Measurements from ENCODE around the gene EPHB6.
A peak's percentile ranks its signal among the peaks of the same experiment; 100 is the strongest.

EPHB6 gene

GRCh38 chr7:142812437-142813215 lies 42.2 kb upstream of the EPHB6 start:
- H3K27me3 ChIP-seq (ENCODE audit: control insufficient read depth, insufficient read depth, low read length), result no peaks in the 10 kb centered on the region
- H3K9ac ChIP-seq (ENCODE audit: low read length), result no peak overlapping the region
- H3K9me3 ChIP-seq (ENCODE audit: control insufficient read depth, low read depth, low read length), result no peaks in the 10 kb centered on the region
- peaks cover 26% of the 10 kb centered on the region for H3K4me1 ChIP-seq (ENCODE audit: control insufficient read depth, low read depth, low read length)
- peak overlapping the region; percentile 36 for H3K4me3 ChIP-seq (ENCODE audit: low read length)
- H3K36me3 ChIP-seq (ENCODE audit: control insufficient read depth, low read depth, low read length), result no peaks in the 10 kb centered on the region
- no peak overlapping the region for H3K27ac ChIP-seq (ENCODE audit: low read length)

- Histone ChIP-seq H3K9me3 (ENCODE audit: control insufficient read depth, low read depth, low read length) (no peaks in the 10 kb centered on the region), H3K36me3 (ENCODE audit: control insufficient read depth, low read depth, low read length) (no peaks in the 10 kb centered on the region), H3K9ac (ENCODE audit: low read length) (no peak overlapping the region), H3K27ac (ENCODE audit: low read length) (peak overlapping the region; percentile 46), H3K4me3 (ENCODE audit: low read length) (peak overlapping the region; percentile 36), H3K4me1 (ENCODE audit: control insufficient read depth, low read depth, low read length) (peaks cover 26% of the 10 kb centered on the region), H3K27me3 (ENCODE audit: control insufficient read depth, insufficient read depth, low read length) (no peaks in the 10 kb centered on the region)
Measured at GRCh38 chr7:142813226-142813625, 41.6 kb upstream of the EPHB6 start.

- peak overlapping the region; percentile 46 for H3K27ac ChIP-seq (ENCODE audit: low read length)
- H3K9ac ChIP-seq (ENCODE audit: low read length), result no peak overlapping the region
- peak overlapping the region; percentile 36 for H3K4me3 ChIP-seq (ENCODE audit: low read length)
- H3K4me1 ChIP-seq (ENCODE audit: control insufficient read depth, low read depth, low read length), result peaks cover 26% of the 10 kb centered on the region
- H3K9me3 ChIP-seq (ENCODE audit: control insufficient read depth, low read depth, low read length), result no peaks in the 10 kb centered on the region
- H3K36me3 ChIP-seq (ENCODE audit: control insufficient read depth, low read depth, low read length), result no peaks in the 10 kb centered on the region
- H3K27me3 ChIP-seq (ENCODE audit: control insufficient read depth, insufficient read depth, low read length), result no peaks in the 10 kb centered on the region
Measured at GRCh38 chr7:142813699-142814098, 41.2 kb upstream of the EPHB6 start.

GRCh38 chr7:142814451-142814850 lies 40.4 kb upstream of the EPHB6 start:
- peaks cover 26% of the 10 kb centered on the region for H3K4me1 ChIP-seq (ENCODE audit: control insufficient read depth, low read depth, low read length)
- no peaks in the 10 kb centered on the region for H3K9me3 ChIP-seq (ENCODE audit: control insufficient read depth, low read depth, low read length)
- no peaks in the 10 kb centered on the region for H3K36me3 ChIP-seq (ENCODE audit: control insufficient read depth, low read depth, low read length)
- H3K9ac ChIP-seq (ENCODE audit: low read length), result no peak overlapping the region
- no peak overlapping the region for H3K27ac ChIP-seq (ENCODE audit: low read length)
- no peaks in the 10 kb centered on the region for H3K27me3 ChIP-seq (ENCODE audit: control insufficient read depth, insufficient read depth, low read length)
- H3K4me3 ChIP-seq (ENCODE audit: low read length), result no peak overlapping the region

GRCh38 chr7:142815134-142815533 lies 39.7 kb upstream of the EPHB6 start:
- Histone ChIP-seq H3K27ac (ENCODE audit: low read length) (no peak overlapping the region), H3K27me3 (ENCODE audit: control insufficient read depth, insufficient read depth, low read length) (no peaks in the 10 kb centered on the region), H3K9me3 (ENCODE audit: control insufficient read depth, low read depth, low read length) (no peaks in the 10 kb centered on the region), H3K36me3 (ENCODE audit: control insufficient read depth, low read depth, low read length) (no peaks in the 10 kb centered on the region), H3K4me1 (ENCODE audit: control insufficient read depth, low read depth, low read length) (peaks cover 26% of the 10 kb centered on the region), H3K9ac (ENCODE audit: low read length) (no peak overlapping the region), H3K4me3 (ENCODE audit: low read length) (no peak overlapping the region)

GRCh38 chr7:142817506-142817905 lies 37.4 kb upstream of the EPHB6 start:
- H3K27ac ChIP-seq (ENCODE audit: low read length), result no peak overlapping the region
- H3K9ac ChIP-seq (ENCODE audit: low read length), result no peak overlapping the region

GRCh38 chr7:142819530-142819929 lies 35.3 kb upstream of the EPHB6 start:
- Histone ChIP-seq H3K36me3 (ENCODE audit: control insufficient read depth, low read depth, low read length) (no peaks in the 10 kb centered on the region), H3K9ac (ENCODE audit: low read length) (no peak overlapping the region), H3K9me3 (ENCODE audit: control insufficient read depth, low read depth, low read length) (no peaks in the 10 kb centered on the region), H3K4me3 (ENCODE audit: low read length) (no peak overlapping the region), H3K27me3 (ENCODE audit: control insufficient read depth, insufficient read depth, low read length) (no peaks in the 10 kb centered on the region), H3K4me1 (ENCODE audit: control insufficient read depth, low read depth, low read length) (peaks cover 1% of the 10 kb centered on the region), H3K27ac (ENCODE audit: low read length) (no peak overlapping the region)

More at GRCh38 chr7:142817506-142817905, 37.4 kb upstream of the EPHB6 start:
- Histone ChIP-seq H3K27me3 (ENCODE audit: control insufficient read depth, insufficient read depth, low read length) (no peaks in the 10 kb centered on the region), H3K9me3 (ENCODE audit: control insufficient read depth, low read depth, low read length) (no peaks in the 10 kb centered on the region), H3K4me3 (ENCODE audit: low read length) (no peak overlapping the region), H3K4me1 (ENCODE audit: control insufficient read depth, low read depth, low read length) (peaks cover 21% of the 10 kb centered on the region), H3K36me3 (ENCODE audit: control insufficient read depth, low read depth, low read length) (no peaks in the 10 kb centered on the region)

- Histone ChIP-seq H3K36me3 (ENCODE audit: control insufficient read depth, low read depth, low read length) (no peaks in the 10 kb centered on the region), H3K4me1 (ENCODE audit: control insufficient read depth, low read depth, low read length) (no peaks in the 10 kb centered on the region), H3K27ac (ENCODE audit: low read length) (no peak overlapping the region), H3K9me3 (ENCODE audit: control insufficient read depth, low read depth, low read length) (peaks cover 7% of the 10 kb centered on the region), H3K9ac (ENCODE audit: low read length) (no peak overlapping the region), H3K4me3 (ENCODE audit: low read length) (no peak overlapping the region), H3K27me3 (ENCODE audit: control insufficient read depth, insufficient read depth, low read length) (no peaks in the 10 kb centered on the region)
Measured at GRCh38 chr7:142822714-142823113, 32.2 kb upstream of the EPHB6 start.

GRCh38 chr7:142827951-142828500 lies 26.9 kb upstream of the EPHB6 start:
- Histone ChIP-seq H3K9me3 (ENCODE audit: control insufficient read depth, low read depth, low read length) (peaks cover 7% of the 10 kb centered on the region), H3K4me1 (ENCODE audit: control insufficient read depth, low read depth, low read length) (no peaks in the 10 kb centered on the region), H3K36me3 (ENCODE audit: control insufficient read depth, low read depth, low read length) (no peaks in the 10 kb centered on the region), H3K9ac (ENCODE audit: low read length) (no peak overlapping the region), H3K4me3 (ENCODE audit: low read length) (no peak overlapping the region), H3K27me3 (ENCODE audit: control insufficient read depth, insufficient read depth, low read length) (no peaks in the 10 kb centered on the region), H3K27ac (ENCODE audit: low read length) (no peak overlapping the region)

GRCh38 chr7:142832417-142832816 lies 22.5 kb upstream of the EPHB6 start:
- no peaks in the 10 kb centered on the region for H3K36me3 ChIP-seq (ENCODE audit: control insufficient read depth, low read depth, low read length)
- H3K4me1 ChIP-seq (ENCODE audit: control insufficient read depth, low read depth, low read length), result no peaks in the 10 kb centered on the region
- H3K27ac ChIP-seq (ENCODE audit: low read length), result no peak overlapping the region
- no peaks in the 10 kb centered on the region for H3K9me3 ChIP-seq (ENCODE audit: control insufficient read depth, low read depth, low read length)
- no peak overlapping the region for H3K4me3 ChIP-seq (ENCODE audit: low read length)
- H3K9ac ChIP-seq (ENCODE audit: low read length), result no peak overlapping the region
- no peaks in the 10 kb centered on the region for H3K27me3 ChIP-seq (ENCODE audit: control insufficient read depth, insufficient read depth, low read length)

GRCh38 chr7:142833174-142834048 lies 21.5 kb upstream of the EPHB6 start:
- no peak overlapping the region for H3K4me3 ChIP-seq (ENCODE audit: low read length)
- H3K4me1 ChIP-seq (ENCODE audit: control insufficient read depth, low read depth, low read length), result no peaks in the 10 kb centered on the region
- no peak overlapping the region for H3K9ac ChIP-seq (ENCODE audit: low read length)
- H3K27ac ChIP-seq (ENCODE audit: low read length), result no peak overlapping the region
- H3K36me3 ChIP-seq (ENCODE audit: control insufficient read depth, low read depth, low read length), result no peaks in the 10 kb centered on the region
- no peaks in the 10 kb centered on the region for H3K9me3 ChIP-seq (ENCODE audit: control insufficient read depth, low read depth, low read length)
- H3K27me3 ChIP-seq (ENCODE audit: control insufficient read depth, insufficient read depth, low read length), result no peaks in the 10 kb centered on the region

Data from iPS-18a (cell line).